ENCODE results near the gene FXYD2. TPM values are rescaled to one million over a fixed set of nuclear protein-coding genes. Genes with fewer than 3 reads are reported as not detected.

Gene FXYD2
- total and polyA plus RNA-seq, 4 experiments from 2014 or later: 3.5 to 10.5 (median 8.2) TPM

GRCh38 chr11:117835576-117835975 lies 11.0 kb upstream of the FXYD2 start:
- Histone ChIP-seq H3K9me3 (ENCODE audit: control insufficient read depth in 1 of 2, low read length in 2 of 2) (no peaks in the 10 kb centered on the region), H3K27me3 (ENCODE audit: insufficient read depth, low read length) (no peaks in the 10 kb centered on the region), H3K27ac (ENCODE audit: low read depth, low read length) (no peak overlapping the region), H3K36me3 (ENCODE audit: insufficient read depth, low read length) (no peaks in the 10 kb centered on the region), H3K4me1 (ENCODE audit: insufficient read depth, low read length) (peaks cover 7% of the 10 kb centered on the region), H3K4me3 (ENCODE audit: low read length in 2 of 2) (no peak overlapping the region)
- ChIA-PET POLR2A (ENCODE audit: partially characterized antibody) (interaction anchor here (0.9 kb wide), 1 partner anchor 16 kb away, joined by 3 read pairs; no protein-coding TSS in a partner anchor), CTCF (ENCODE audit: partially characterized antibody) (interaction anchor here (1.1 to 4.9 kb wide), 8 partner anchors 7 to 410 kb away, joined by 3 to 23 read pairs (median 6); no protein-coding TSS in a partner anchor)
- no peak for DNase-seq
- Mint-ChIP-seq H3K27me3 (peaks cover 0 to 2% of the 10 kb centered on the region in 2 donors), H3K4me3 (no peak overlapping the region), H3K27ac (peak overlapping the region in 1 of 7 donors; percentile 17), H3K4me1 (peaks cover 6 to 14% (median 9%) of the 10 kb centered on the region in 4 donors), H3K9me3 (peaks cover 0 to 2% (median 0%) of the 10 kb centered on the region in 8 donors), H3K36me3 (no peaks in the 10 kb centered on the region)
- intact Hi-C loops (cut with micrococcal nuclease): no loop called here

GRCh38 chr11:117834838-117835443 lies 10.4 kb upstream of the FXYD2 start:
- no peaks in the 10 kb centered on the region for H3K36me3 ChIP-seq (ENCODE audit: insufficient read depth, low read length)
- Mint-ChIP-seq H3K4me1 (peaks cover 6 to 21% (median 12%) of the 10 kb centered on the region in 4 donors), H3K36me3 (no peaks in the 10 kb centered on the region), H3K27ac (no peak overlapping the region), H3K9me3 (peaks cover 0 to 2% (median 0%) of the 10 kb centered on the region in 8 donors), H3K27me3 (peaks cover 0 to 2% of the 10 kb centered on the region in 2 donors), H3K4me3 (no peak overlapping the region)
- peaks cover 12% of the 10 kb centered on the region for H3K4me1 ChIP-seq (ENCODE audit: insufficient read depth, low read length)
- DNase-seq: no peak
- ChIA-PET POLR2A (ENCODE audit: partially characterized antibody) (interaction anchor here (0.7 to 1.5 kb wide), 3 partner anchors 17 to 222 kb away, joined by 3 read pairs; no protein-coding TSS in a partner anchor), CTCF (ENCODE audit: partially characterized antibody) (interaction anchor here (0.7 to 4.9 kb wide), 10 partner anchors 8 to 409 kb away, joined by 3 to 23 read pairs (median 6); no protein-coding TSS in a partner anchor)
- H3K9me3 ChIP-seq (ENCODE audit: control insufficient read depth in 1 of 2, low read length in 2 of 2): no peaks in the 10 kb centered on the region
- no peak overlapping the region for H3K4me3 ChIP-seq (ENCODE audit: low read length in 2 of 2)
- H3K27me3 ChIP-seq (ENCODE audit: insufficient read depth, low read length): no peaks in the 10 kb centered on the region
- no peak overlapping the region for H3K27ac ChIP-seq (ENCODE audit: low read depth, low read length)
- intact Hi-C loops (cut with micrococcal nuclease): no loop called here

- POLR2A ChIA-PET (ENCODE audit: partially characterized antibody): interaction anchor here (0.7 to 1.5 kb wide), 2 partner anchors 19 to 222 kb away, joined by 3 read pairs; no protein-coding TSS in a partner anchor
- no peaks in the 10 kb centered on the region for H3K9me3 ChIP-seq (ENCODE audit: control insufficient read depth in 1 of 2, low read length in 2 of 2)
- no peak overlapping the region for H3K4me3 Mint-ChIP-seq
- peaks cover 0 to 2% of the 10 kb centered on the region in 2 donors for H3K27me3 Mint-ChIP-seq
- intact Hi-C loops (cut with micrococcal nuclease): no loop called here
- H3K36me3 ChIP-seq (ENCODE audit: insufficient read depth, low read length): no peaks in the 10 kb centered on the region
- no peaks in the 10 kb centered on the region for H3K36me3 Mint-ChIP-seq
- peaks cover 0 to 2% (median 0%) of the 10 kb centered on the region in 8 donors for H3K9me3 Mint-ChIP-seq
- no peak for DNase-seq
- H3K27me3 ChIP-seq (ENCODE audit: insufficient read depth, low read length): no peaks in the 10 kb centered on the region
- H3K4me1 Mint-ChIP-seq: peaks cover 6 to 25% (median 14%) of the 10 kb centered on the region in 4 donors
- peaks cover 15% of the 10 kb centered on the region for H3K4me1 ChIP-seq (ENCODE audit: insufficient read depth, low read length)
- no peak overlapping the region for H3K27ac Mint-ChIP-seq
- H3K27ac ChIP-seq (ENCODE audit: low read depth, low read length): no peak overlapping the region
- H3K4me3 ChIP-seq (ENCODE audit: low read length in 2 of 2): no peak overlapping the region
- CTCF ChIA-PET (ENCODE audit: partially characterized antibody): interaction anchor here (0.7 to 4.9 kb wide), 11 partner anchors 9 to 408 kb away, joined by 3 to 23 read pairs (median 7); no protein-coding TSS in a partner anchor
These were observed 9.7 kb upstream of the FXYD2 start for GRCh38 chr11:117834068-117834810.

GRCh38 chr11:117833401-117833891 lies 8.9 kb upstream of the FXYD2 start:
- no peak overlapping the region for H3K27ac ChIP-seq (ENCODE audit: low read depth, low read length)
- no peak overlapping the region for H3K4me3 Mint-ChIP-seq
- ChIA-PET CTCF (ENCODE audit: partially characterized antibody) (interaction anchor here (1.5 to 4.9 kb wide), 8 partner anchors 10 to 407 kb away, joined by 3 to 23 read pairs (median 14); no protein-coding TSS in a partner anchor), POLR2A (ENCODE audit: partially characterized antibody) (interaction anchor here (1.1 to 1.5 kb wide), 3 partner anchors 18 to 218 kb away, joined by 3 read pairs; no protein-coding TSS in a partner anchor)
- H3K4me1 ChIP-seq (ENCODE audit: insufficient read depth, low read length): peaks cover 23% of the 10 kb centered on the region
- peaks cover 0 to 2% (median 0%) of the 10 kb centered on the region in 8 donors for H3K9me3 Mint-ChIP-seq
- H3K4me1 Mint-ChIP-seq: peaks cover 9 to 33% (median 19%) of the 10 kb centered on the region in 4 donors
- no peaks in the 10 kb centered on the region for H3K9me3 ChIP-seq (ENCODE audit: control insufficient read depth in 1 of 2, low read length in 2 of 2)
- H3K27ac Mint-ChIP-seq: no peak overlapping the region
- no peaks in the 10 kb centered on the region for H3K36me3 Mint-ChIP-seq
- intact Hi-C loops (cut with micrococcal nuclease): no loop called here
- DNase-seq: no peak
- no peaks in the 10 kb centered on the region for H3K36me3 ChIP-seq (ENCODE audit: insufficient read depth, low read length)
- no peak overlapping the region for H3K4me3 ChIP-seq (ENCODE audit: low read length in 2 of 2)
- H3K27me3 Mint-ChIP-seq: peaks cover 0 to 2% of the 10 kb centered on the region in 2 donors
- H3K27me3 ChIP-seq (ENCODE audit: insufficient read depth, low read length): no peaks in the 10 kb centered on the region

- DNase-seq: no peak
- no peaks in the 10 kb centered on the region for H3K27me3 ChIP-seq (ENCODE audit: insufficient read depth, low read length)
- CTCF ChIA-PET (ENCODE audit: partially characterized antibody): interaction anchor here (1.0 to 4.9 kb wide), 9 partner anchors 9 to 221 kb away, joined by 3 to 23 read pairs (median 13); no protein-coding TSS in a partner anchor
- Mint-ChIP-seq H3K27ac (peak overlapping the region in 3 of 7 donors; percentile 46 to 76 (median 62)), H3K4me3 (no peak overlapping the region), H3K36me3 (no peaks in the 10 kb centered on the region), H3K4me1 (peaks cover 15 to 43% (median 26%) of the 10 kb centered on the region in 4 donors), H3K27me3 (peaks cover 0 to 2% of the 10 kb centered on the region in 2 donors), H3K9me3 (no peaks in the 10 kb centered on the region)
- no peak overlapping the region for H3K4me3 ChIP-seq (ENCODE audit: low read length in 2 of 2)
- POLR2A ChIA-PET (ENCODE audit: partially characterized antibody): interaction anchor here (0.8 to 1.1 kb wide), 3 partner anchors 155 to 219 kb away, joined by 3 read pairs; no protein-coding TSS in a partner anchor
- peaks cover 32% of the 10 kb centered on the region for H3K4me1 ChIP-seq (ENCODE audit: insufficient read depth, low read length)
- no peaks in the 10 kb centered on the region for H3K36me3 ChIP-seq (ENCODE audit: insufficient read depth, low read length)
- no peaks in the 10 kb centered on the region for H3K9me3 ChIP-seq (ENCODE audit: control insufficient read depth in 1 of 2, low read length in 2 of 2)
- H3K27ac ChIP-seq (ENCODE audit: low read depth, low read length): no peak overlapping the region
- intact Hi-C loops (cut with micrococcal nuclease): no loop called here
These were observed 8.0 kb upstream of the FXYD2 start for GRCh38 chr11:117832511-117832910.

- Mint-ChIP-seq H3K9me3 (no peaks in the 10 kb centered on the region), H3K27ac (peak overlapping the region in 1 of 7 donors; percentile 52), H3K36me3 (no peaks in the 10 kb centered on the region), H3K4me1 (peaks cover 18 to 47% (median 30%) of the 10 kb centered on the region in 4 donors), H3K27me3 (no peaks in the 10 kb centered on the region), H3K4me3 (no peak overlapping the region)
- Histone ChIP-seq H3K27me3 (ENCODE audit: insufficient read depth, low read length) (no peaks in the 10 kb centered on the region), H3K36me3 (ENCODE audit: insufficient read depth, low read length) (no peaks in the 10 kb centered on the region), H3K4me3 (ENCODE audit: low read length in 2 of 2) (no peak overlapping the region), H3K9me3 (ENCODE audit: control insufficient read depth in 1 of 2, low read length in 2 of 2) (no peaks in the 10 kb centered on the region), H3K27ac (ENCODE audit: low read depth, low read length) (no peak overlapping the region), H3K4me1 (ENCODE audit: insufficient read depth, low read length) (peaks cover 33% of the 10 kb centered on the region)
- CTCF ChIA-PET (ENCODE audit: partially characterized antibody): interaction anchor here (1.0 to 4.9 kb wide), 7 partner anchors 8 to 222 kb away, joined by 4 to 23 read pairs (median 13); no protein-coding TSS in a partner anchor
- no peak for DNase-seq
- intact Hi-C loops (cut with micrococcal nuclease): no loop called here
- POLR2A ChIA-PET (ENCODE audit: partially characterized antibody): interaction anchor here (0.8 to 1.1 kb wide), 3 partner anchors 156 to 219 kb away, joined by 3 read pairs; no protein-coding TSS in a partner anchor
These were observed 7.3 kb upstream of the FXYD2 start for GRCh38 chr11:117831661-117832415.

Measured in CD4-positive, alpha-beta memory T cell (primary cell).